ENCODE measurements around the gene IGFL1. TPM values are rescaled to one million over a fixed set of nuclear protein-coding genes. Genes with fewer than 3 reads are reported as not detected.
"Not testable (repeated sequence)": the region's sequence is repeated elsewhere in the genome, so short reads cannot be mapped to it uniquely, and the experiment has no call there.

The IGFL1 gene
- total and polyA plus RNA-seq, 2 of the 4 experiments (the other 2 are of a cell fraction) = not detected

DNA sequence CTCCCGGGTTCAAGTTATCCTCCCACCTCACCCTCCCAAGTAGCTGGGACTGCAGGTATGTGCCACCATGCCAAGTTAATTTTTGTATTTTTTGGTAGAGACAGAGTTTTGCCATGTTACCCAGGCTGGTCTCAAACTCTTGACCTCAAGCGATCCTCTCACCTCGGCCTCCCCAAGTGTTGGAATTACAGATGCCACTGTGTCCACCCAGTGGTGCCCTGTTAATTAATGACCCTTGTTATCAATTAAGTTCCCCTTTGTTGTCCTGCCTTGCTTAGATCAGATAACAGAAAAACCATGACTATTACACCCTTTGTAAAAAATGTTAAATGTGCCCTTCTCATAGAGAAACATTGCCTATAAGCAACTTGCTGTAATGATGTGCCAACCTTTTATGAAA is 34.4 kb upstream of the IGFL1 start:
- no peaks in the 10 kb centered on the region for H3K36me3 ChIP-seq (ENCODE audit: control insufficient read depth, insufficient read depth, low read length)
- H3K4me1 ChIP-seq (ENCODE audit: control insufficient read depth, insufficient read depth, low read length) = no peaks in the 10 kb centered on the region; the same call in 1 of the 2 replicates
- no peaks in the 10 kb centered on the region for H3K9me3 ChIP-seq (ENCODE audit: control insufficient read depth, insufficient read depth, low read length)
- no peak overlapping the region for H3K14ac ChIP-seq (replicated peaks; ENCODE audit: low read depth, low read length)
- no peak overlapping the region for H3K9ac ChIP-seq (ENCODE audit: low read depth, low read length)
- H4K8ac ChIP-seq (ENCODE audit: low read depth in 2 of 2, low read length in 2 of 2) = no peak overlapping the region
- H3K4ac ChIP-seq (ENCODE audit: low read depth, low read length) = no peak overlapping the region
- H2BK5ac ChIP-seq (ENCODE audit: low read depth, low read length, poor library complexity, severe bottlenecking) = no peak overlapping the region
- peaks cover 63% of the 10 kb centered on the region for H3K27me3 ChIP-seq (ENCODE audit: control insufficient read depth, insufficient read depth, low read length)
- H2BK120ac ChIP-seq (ENCODE audit: low read depth, low read length) = no peak overlapping the region
- CTCF ChIA-PET = interaction anchor here (0.6 to 0.7 kb wide), 2 partner anchors 113 to 166 kb away, joined by 3 read pairs; no protein-coding TSS in a partner anchor
- H4K91ac ChIP-seq (ENCODE audit: insufficient read depth, low read depth, low read length) = no peak overlapping the region
- WGBS, 2 experiments (ENCODE audit: extremely low coverage in 2 of 2, insufficient read length in 1 of 2) = 86% methylated on average over 2 of the region's 3 CpGs; no CpG with 5 or more reads in 1 of the 2 experiments
- POLR2A ChIA-PET (ENCODE audit: unreplicated experiment) = no interaction called here
- no peaks in the 10 kb centered on the region for H3K79me1 ChIP-seq (ENCODE audit: low read depth in 1 of 2, low read length in 2 of 2)
- intact Hi-C loops (cut with micrococcal nuclease) = no loop called here
- TF ChIP-seq, protein P1, sequence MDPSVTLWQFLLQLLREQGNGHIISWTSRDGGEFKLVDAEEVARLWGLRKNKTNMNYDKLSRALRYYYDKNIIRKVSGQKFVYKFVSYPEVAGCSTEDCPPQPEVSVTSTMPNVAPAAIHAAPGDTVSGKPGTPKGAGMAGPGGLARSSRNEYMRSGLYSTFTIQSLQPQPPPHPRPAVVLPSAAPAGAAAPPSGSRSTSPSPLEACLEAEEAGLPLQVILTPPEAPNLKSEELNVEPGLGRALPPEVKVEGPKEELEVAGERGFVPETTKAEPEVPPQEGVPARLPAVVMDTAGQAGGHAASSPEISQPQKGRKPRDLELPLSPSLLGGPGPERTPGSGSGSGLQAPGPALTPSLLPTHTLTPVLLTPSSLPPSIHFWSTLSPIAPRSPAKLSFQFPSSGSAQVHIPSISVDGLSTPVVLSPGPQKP (IDR thresholded peaks at IDR 0.05; ENCODE audit: borderline replicate concordance, low read depth, low read length) = no peak
- TF ChIP-seq RFX5 (IDR thresholded peaks at IDR 0.05; ENCODE audit: low read depth, low read length) (no peak), NFE2L2 (IDR thresholded peaks at IDR 0.05; ENCODE audit: low read depth, low read length) (no peak), BHLHE40 (IDR thresholded peaks at IDR 0.05; ENCODE audit: low read depth, low read length) (no peak)
- no peak overlapping the region for H4K5ac ChIP-seq (ENCODE audit: low read depth, low read length)
- H2AFZ ChIP-seq (replicated peaks; ENCODE audit: low read length, poor library complexity) = no peak overlapping the region
- H3K56ac ChIP-seq (ENCODE audit: extremely low read depth, insufficient read depth, low read length) = no peak overlapping the region
- H3K18ac ChIP-seq (ENCODE audit: low read depth, low read length) = no peak overlapping the region
- H3K23ac ChIP-seq (ENCODE audit: low read depth, low read length) = no peak overlapping the region
- H3K4me3 ChIP-seq (ENCODE audit: insufficient read depth, low read depth, low read length) = no peak overlapping the region
- BruUV-seq (replicated peaks) = no TSS peak
- H2BK20ac ChIP-seq (ENCODE audit: low read depth, low read length) = no peak overlapping the region
- no peak for DNase-seq
- no peak for ATAC-seq (ENCODE audit: low read depth)
- no peak overlapping the region for H3K27ac ChIP-seq (ENCODE audit: insufficient read depth, low read length)
- no peak overlapping the region for H2AK5ac ChIP-seq (ENCODE audit: low read depth, low read length)
- in situ Hi-C loops (cut with MboI; ENCODE audit: low sequenced_read_pairs) = no loop called here
- H3K4me2 ChIP-seq (ENCODE audit: low read depth, low read length) = no peak overlapping the region
- no peak overlapping the region for H2AK9ac ChIP-seq (replicated peaks; ENCODE audit: low read depth, low read length, poor library complexity)
- no peaks in the 10 kb centered on the region for H3K9me1 ChIP-seq (ENCODE audit: insufficient read depth, low read length)
- no peak overlapping the region for H2BK15ac ChIP-seq (ENCODE audit: low read depth, low read length)
- dilution Hi-C loops (cut with HindIII; ENCODE audit: low sequenced_read_pairs, unreplicated experiment) = no loop called here
- 0 out of 2 replicates have a peak, but pooled peaks cover 4% of the 10 kb centered on the region for H4K20me1 ChIP-seq (ENCODE audit: insufficient read depth, low read length)

DNA sequence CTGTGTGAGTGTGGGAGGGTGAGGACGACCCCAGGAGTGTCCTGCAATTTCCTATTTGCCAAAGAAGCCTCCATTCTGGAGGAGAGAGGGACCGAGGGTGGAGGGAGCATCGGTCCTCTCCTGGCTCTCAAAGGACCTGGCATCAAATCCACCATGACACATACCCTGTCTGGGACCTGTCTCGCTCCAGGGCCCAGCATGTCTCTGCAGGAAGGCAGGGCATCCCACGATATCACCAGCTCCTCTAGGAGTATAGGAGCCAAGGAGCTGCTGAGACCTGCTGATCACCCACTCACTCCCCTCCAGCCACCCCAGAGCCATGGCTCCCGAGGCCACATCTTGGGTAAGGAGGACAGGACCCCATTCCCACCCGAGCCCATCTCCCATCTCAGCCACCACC is 33.6 kb upstream of the IGFL1 start:
- in situ Hi-C loops (cut with MboI; ENCODE audit: low sequenced_read_pairs); H4K5ac ChIP-seq (ENCODE audit: low read depth, low read length); H2AK5ac ChIP-seq (ENCODE audit: low read depth, low read length); H3K4me3 ChIP-seq (ENCODE audit: insufficient read depth, low read depth, low read length); H3K18ac ChIP-seq (ENCODE audit: low read depth, low read length); H2BK20ac ChIP-seq (ENCODE audit: low read depth, low read length); H3K14ac ChIP-seq (replicated peaks; ENCODE audit: low read depth, low read length); dilution Hi-C loops (cut with HindIII; ENCODE audit: low sequenced_read_pairs, unreplicated experiment); H3K9me3 ChIP-seq (ENCODE audit: control insufficient read depth, insufficient read depth, low read length); H3K4me1 ChIP-seq (ENCODE audit: control insufficient read depth, insufficient read depth, low read length); H3K36me3 ChIP-seq (ENCODE audit: control insufficient read depth, insufficient read depth, low read length); ATAC-seq (ENCODE audit: low read depth); DNase-seq; H3K9me1 ChIP-seq (ENCODE audit: insufficient read depth, low read length); H2BK15ac ChIP-seq (ENCODE audit: low read depth, low read length); H3K79me1 ChIP-seq (ENCODE audit: low read depth in 1 of 2, low read length in 2 of 2); H2AFZ ChIP-seq (replicated peaks; ENCODE audit: low read length, poor library complexity); H4K20me1 ChIP-seq (ENCODE audit: insufficient read depth, low read length); H3K23ac ChIP-seq (ENCODE audit: low read depth, low read length); H3K4me2 ChIP-seq (ENCODE audit: low read depth, low read length); BruUV-seq (replicated peaks); intact Hi-C loops (cut with micrococcal nuclease); H3K56ac ChIP-seq (ENCODE audit: extremely low read depth, insufficient read depth, low read length); H4K8ac ChIP-seq (ENCODE audit: low read depth in 2 of 2, low read length in 2 of 2); H3K4ac ChIP-seq (ENCODE audit: low read depth, low read length); H3K9ac ChIP-seq (ENCODE audit: low read depth, low read length); CTCF ChIA-PET; POLR2A ChIA-PET (ENCODE audit: unreplicated experiment); H2AK9ac ChIP-seq (replicated peaks; ENCODE audit: low read depth, low read length, poor library complexity); H2BK120ac ChIP-seq (ENCODE audit: low read depth, low read length); H4K91ac ChIP-seq (ENCODE audit: insufficient read depth, low read depth, low read length); H2BK5ac ChIP-seq (ENCODE audit: low read depth, low read length, poor library complexity, severe bottlenecking); H3K27ac ChIP-seq (ENCODE audit: insufficient read depth, low read length): not testable (repeated sequence)
- WGBS, 2 experiments (ENCODE audit: extremely low coverage in 2 of 2, insufficient read length in 1 of 2) = 59% methylated on average over 2 of the region's 7 CpGs; no CpG with 5 or more reads in 1 of the 2 experiments
- H3K27me3 ChIP-seq (ENCODE audit: control insufficient read depth, insufficient read depth, low read length) = peaks cover 59% of the 10 kb centered on the region
